Breast epithelium (tissue), 4 donors: ENCODE measurements around the gene DNAJC22. TPM values are rescaled to one million over a fixed set of nuclear protein-coding genes. Genes with fewer than 3 reads are reported as not detected.
A peak's percentile ranks its signal among the peaks of the same experiment; 100 is the strongest.

Experiments used
- DNase-seq, 2 donors: peaks; one replicate each; pipeline ENCODE4 v3.0.0-alpha.2; 2019; ENCODE audit warnings: low spot score in 2 of 2
- H3K27ac ChIP-seq, 2 donors: fragments of 200-600 bp; sonication (generic) in 1 of 2; one replicate each; pipeline ENCODE4 v1.5.1; 2016 to 2019; ENCODE audit warnings: mild to moderate bottlenecking in 1 of 2
- H3K27me3 ChIP-seq, 2 donors: fragments of 200-600 bp; sonication (generic) in 1 of 2; one replicate each; pipeline versions ENCODE4 v1.5.1 to v1.6.0; 2017 to 2019; ENCODE audit warnings: control low read depth in 1 of 2, mild to moderate bottlenecking in 1 of 2
- H3K36me3 ChIP-seq: fragments of 200-600 bp; one replicate; pipeline ENCODE4 v1.5.1; 2019
- H3K4me1 ChIP-seq, 2 donors: fragments of 200-600 bp; sonication (generic); one replicate each; pipeline ENCODE4 v1.5.1; 2016 to 2019; ENCODE audit warnings: control low read depth in 1 of 2
- H3K4me3 ChIP-seq, 3 donors: fragments of 200-600 bp; sonication (generic); 1 replicate in 2 of 3; 2 replicates in 1 of 3; pipeline ENCODE4 v1.5.1; 2016 to 2019; ENCODE audit warnings: mild to moderate bottlenecking in 3 of 3, moderate library complexity in 2 of 3
- H3K9me3 ChIP-seq, 2 donors: fragments of 200-600 bp; sonication (generic) in 1 of 2; one replicate each; pipeline ENCODE4 v1.5.1; 2016 to 2019; ENCODE audit warnings: control low read depth in 1 of 2
- POLR2A ChIP-seq: fragments of 450-650 bp; IDR thresholded peaks from one replicate; pipeline ENCODE4 v1.6.1; 2016; ENCODE audit warnings: antibody characterized with exemption, mild to moderate bottlenecking, moderate library complexity
- POLR2AphosphoS5 ChIP-seq, 3 donors: sonication (generic); formaldehyde crosslinking; IDR thresholded peaks; one replicate each; pipeline ENCODE4 v1.6.1; 2017; ENCODE audit warnings: antibody characterized with exemption in 3 of 3
- intact Hi-C: fragments of 100-400 bp; cut with DNase I; formaldehyde crosslinking; loops from one replicate; pipeline ENCODE4 v1.15.1; 2023; ENCODE audit warnings: low total_unique reads
- total RNA-seq, 3 donors: library from RNA; depleted of rRNA; stranded (reverse); fragments of >200 nt; gene quantifications; one replicate each; pipeline ENCODE4 v1.1.0, GENCODE V29; 2016
- TF ChIP-seq, protein P1 (sequence below), 3 donors: fragments of 450-650 bp; IDR thresholded peaks; one replicate each; pipeline ENCODE4 v1.5.1; 2016 to 2017; ENCODE audit warnings: antibody characterized with exemption in 3 of 3, mild to moderate bottlenecking in 3 of 3, moderate library complexity in 3 of 3

DNAJC22 gene
- 1 to 10 TPM in 2 of 3 donors, not detected in 1; 3.6 to 5.0 TPM for total RNA-seq

GRCh38 chr12:49346659-49347310 lies at the start of gene DNAJC22:
Gene DNAJC22 (plus strand): TSS chr12:49346888. CDS start chr12:49348873, 1,985 bp downstream.
- intact Hi-C loops, result loop anchor here (10.0 kb wide), 1 partner anchor 168 kb away; no protein-coding TSS in a partner anchor

GRCh38 chr12:49297695-49298060 lies 49.0 kb upstream of the DNAJC22 start:
- no peaks in the 10 kb centered on the region for H3K36me3 ChIP-seq
- DNase-seq, result no peak
- H3K27me3 ChIP-seq, result peaks cover 11 to 51% of the 10 kb centered on the region in 2 donors
- TF ChIP-seq POLR2A (no peak), POLR2AphosphoS5 (IDR thresholded peaks at IDR 0.05) (no peak)
- TF ChIP-seq, protein P1, sequence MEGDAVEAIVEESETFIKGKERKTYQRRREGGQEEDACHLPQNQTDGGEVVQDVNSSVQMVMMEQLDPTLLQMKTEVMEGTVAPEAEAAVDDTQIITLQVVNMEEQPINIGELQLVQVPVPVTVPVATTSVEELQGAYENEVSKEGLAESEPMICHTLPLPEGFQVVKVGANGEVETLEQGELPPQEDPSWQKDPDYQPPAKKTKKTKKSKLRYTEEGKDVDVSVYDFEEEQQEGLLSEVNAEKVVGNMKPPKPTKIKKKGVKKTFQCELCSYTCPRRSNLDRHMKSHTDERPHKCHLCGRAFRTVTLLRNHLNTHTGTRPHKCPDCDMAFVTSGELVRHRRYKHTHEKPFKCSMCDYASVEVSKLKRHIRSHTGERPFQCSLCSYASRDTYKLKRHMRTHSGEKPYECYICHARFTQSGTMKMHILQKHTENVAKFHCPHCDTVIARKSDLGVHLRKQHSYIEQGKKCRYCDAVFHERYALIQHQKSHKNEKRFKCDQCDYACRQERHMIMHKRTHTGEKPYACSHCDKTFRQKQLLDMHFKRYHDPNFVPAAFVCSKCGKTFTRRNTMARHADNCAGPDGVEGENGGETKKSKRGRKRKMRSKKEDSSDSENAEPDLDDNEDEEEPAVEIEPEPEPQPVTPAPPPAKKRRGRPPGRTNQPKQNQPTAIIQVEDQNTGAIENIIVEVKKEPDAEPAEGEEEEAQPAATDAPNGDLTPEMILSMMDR (IDR thresholded peaks at IDR 0.05), result no peak
- intact Hi-C loops, result loop anchor here (1.0 to 5.0 kb wide), 2 partner anchors 7 to 400 kb away; no protein-coding TSS in a partner anchor
- no peak overlapping the region for H3K27ac ChIP-seq
- H3K4me3 ChIP-seq, result peak overlapping the region in 2 of 3 donors; percentile 46 to 62
- H3K9me3 ChIP-seq, result no peaks in the 10 kb centered on the region
- peaks cover 0 to 7% of the 10 kb centered on the region in 2 donors for H3K4me1 ChIP-seq

More at GRCh38 chr12:49346659-49347310, at the start of gene DNAJC22:
- H3K36me3 ChIP-seq, result no peaks in the 10 kb centered on the region
- peaks cover 23% of the 10 kb centered on the region in 2 donors for H3K4me1 ChIP-seq
- no peak within 1 kb of the TSS for H3K27ac ChIP-seq
- H3K4me3 ChIP-seq, result peak within 1 kb of the TSS; percentile 27 to 69 (median 52)
- H3K9me3 ChIP-seq, result no peaks in the 10 kb centered on the region
- DNase-seq, result peak in 1 of 2 donors; percentile 16
- TF ChIP-seq POLR2AphosphoS5 (IDR thresholded peaks at IDR 0.05), result no peak
- TF ChIP-seq, protein P1 (IDR thresholded peaks at IDR 0.05), result no peak
- TF ChIP-seq POLR2A, result no peak
- peaks cover 14 to 37% of the 10 kb centered on the region in 2 donors for H3K27me3 ChIP-seq

DNA sequence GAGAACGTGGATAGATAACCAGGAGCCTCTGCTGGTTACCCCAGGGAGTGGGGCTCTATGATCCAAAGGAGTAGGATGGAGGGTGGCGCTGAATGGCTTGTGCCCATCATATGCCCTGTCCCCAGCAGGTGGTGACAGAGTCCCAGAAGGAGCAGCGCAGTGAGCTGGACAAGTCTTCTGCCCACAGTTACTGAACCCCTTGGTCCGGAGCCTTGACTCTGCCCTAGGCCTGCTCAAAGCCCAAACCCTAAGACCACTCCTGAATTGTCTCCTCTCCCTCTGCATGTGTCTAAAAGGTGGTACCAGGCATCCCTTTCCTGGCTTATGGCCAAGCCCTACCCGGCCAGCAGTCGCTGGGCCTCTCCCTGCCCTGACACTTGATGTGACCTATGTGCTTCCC lies 48.5 kb upstream of the DNAJC22 start:
- Histone ChIP-seq H3K27me3 (peaks cover 11 to 51% of the 10 kb centered on the region in 2 donors), H3K36me3 (no peaks in the 10 kb centered on the region), H3K27ac (no peak overlapping the region), H3K9me3 (no peaks in the 10 kb centered on the region), H3K4me1 (peaks cover 0 to 7% of the 10 kb centered on the region in 2 donors), H3K4me3 (no peak overlapping the region)
- TF ChIP-seq POLR2A (no peak), POLR2AphosphoS5 (IDR thresholded peaks at IDR 0.05) (no peak)
- TF ChIP-seq, protein P1 (IDR thresholded peaks at IDR 0.05), result no peak
- intact Hi-C loops, result loop anchor here (1.0 to 5.0 kb wide), 2 partner anchors 8 to 399 kb away; no protein-coding TSS in a partner anchor
- DNase-seq, result no peak

GRCh38 chr12:49301760-49302159 lies 44.9 kb upstream of the DNAJC22 start:
- H3K4me3 ChIP-seq, result no peak overlapping the region
- H3K9me3 ChIP-seq, result no peaks in the 10 kb centered on the region
- DNase-seq, result no peak
- intact Hi-C loops, result no loop called here
- no peak overlapping the region for H3K27ac ChIP-seq
- TF ChIP-seq POLR2AphosphoS5 (IDR thresholded peaks at IDR 0.05) (no peak), POLR2A (no peak)
- TF ChIP-seq, protein P1 (IDR thresholded peaks at IDR 0.05), result no peak
- H3K36me3 ChIP-seq, result no peaks in the 10 kb centered on the region
- H3K4me1 ChIP-seq, result peaks cover 0 to 6% of the 10 kb centered on the region in 2 donors
- H3K27me3 ChIP-seq, result peaks cover 5 to 33% of the 10 kb centered on the region in 2 donors

DNA sequence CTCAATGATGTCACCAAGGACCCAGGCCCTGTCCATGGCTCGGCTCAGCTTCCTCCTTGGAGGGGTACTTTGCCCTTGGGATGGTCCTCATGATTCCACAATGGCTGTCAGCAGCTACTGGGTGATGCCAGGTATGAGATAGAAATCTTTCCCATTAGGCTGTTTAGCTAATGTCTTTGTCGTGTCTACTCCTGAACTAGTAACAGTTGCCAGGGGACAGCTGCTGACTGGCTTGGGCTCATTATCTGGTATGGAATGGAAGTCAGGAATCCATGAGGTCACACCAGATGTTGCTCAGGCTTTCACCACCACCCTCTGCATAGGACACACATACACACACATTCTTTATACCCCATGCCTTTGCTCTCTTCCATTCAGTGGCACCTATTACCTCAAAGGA lies 42.5 kb upstream of the DNAJC22 start:
- TF ChIP-seq POLR2A (no peak), POLR2AphosphoS5 (IDR thresholded peaks at IDR 0.05) (no peak)
- TF ChIP-seq, protein P1 (IDR thresholded peaks at IDR 0.05), result no peak
- Histone ChIP-seq H3K4me3 (no peak overlapping the region), H3K27me3 (peaks cover 0 to 10% of the 10 kb centered on the region in 2 donors), H3K36me3 (no peaks in the 10 kb centered on the region), H3K27ac (no peak overlapping the region), H3K4me1 (no peaks in the 10 kb centered on the region), H3K9me3 (no peaks in the 10 kb centered on the region)
- intact Hi-C loops, result no loop called here
- no peak for DNase-seq
